ENCODE measurements around the gene FGD3.

DNA sequence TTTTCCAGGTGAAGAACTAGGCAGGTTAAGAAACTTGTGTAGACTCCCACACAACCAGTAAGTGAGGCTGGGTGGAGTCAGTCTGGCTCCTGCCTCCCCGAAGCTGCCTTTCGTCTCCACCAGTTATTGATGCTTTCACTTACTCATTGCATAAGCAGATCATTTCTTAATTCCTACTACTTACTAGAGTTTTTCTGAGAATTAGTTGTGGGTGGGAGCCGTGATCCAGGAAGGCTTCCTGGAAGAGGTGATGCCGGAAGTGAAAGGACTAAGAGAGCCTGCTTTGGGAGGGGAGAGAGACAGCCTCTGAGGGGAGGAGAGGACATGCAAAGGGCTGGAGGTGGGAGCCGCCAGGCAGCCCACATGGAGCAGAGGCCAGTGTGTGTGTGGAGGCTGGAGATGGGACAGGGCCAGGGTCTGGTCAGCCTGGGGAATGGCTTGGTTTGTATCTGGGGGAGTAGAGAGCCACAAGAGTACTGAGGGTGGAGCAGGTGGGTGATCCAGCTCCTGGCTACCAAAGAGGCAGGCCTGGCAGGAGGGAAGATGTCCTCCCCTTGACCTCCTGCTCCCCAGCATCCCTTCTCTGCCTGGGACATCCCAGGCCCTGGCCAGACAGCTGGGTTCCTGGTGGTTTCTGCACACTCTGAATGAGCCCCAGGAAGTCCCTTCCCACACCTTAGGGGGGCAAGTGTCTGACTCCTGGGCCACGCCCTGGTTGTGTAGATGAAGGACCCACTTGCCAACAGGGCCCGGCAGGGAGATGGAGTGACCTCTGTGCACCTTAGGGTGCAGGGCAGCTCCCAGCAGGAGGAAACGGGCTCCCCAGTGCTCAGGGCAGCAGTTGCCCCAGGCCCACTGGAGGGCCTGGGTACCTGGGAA lies 136.5 kb downstream of the FGD3 start:
- TF ChIP-seq POLR2AphosphoS5 (IDR thresholded peaks at IDR 0.05; ENCODE audit: low read depth, low read length): no peak
- TF ChIP-seq POLR2A (IDR thresholded peaks at IDR 0.05; ENCODE audit: low read depth, low read length): no peak
- TF ChIP-seq TAF1 (IDR thresholded peaks at IDR 0.05; ENCODE audit: borderline replicate concordance, low read depth, low read length): no peak
